Stimulated activated CD8-positive, alpha-beta memory T cell treated with anti-CD3 and anti-CD28 coated beads, Interleukin-7, amount 100 ng/mL, for 4 hours (primary cell): ENCODE data around the gene CRYGN.

Source experiments
- DNase-seq, 2 donors: peaks; one replicate each; pipeline ENCODE4 v3.0.0-alpha.2; 2020; ENCODE audit warnings: low read depth in 2 of 2

The CRYGN gene

GRCh38 chr7:151426904-151427704 lies 12.8 kb downstream of the CRYGN start:
- no peak for DNase-seq

GRCh38 chr7:151426441-151426903 lies 13.5 kb downstream of the CRYGN start:
- DNase-seq: no peak

- no peak for DNase-seq
Observed at GRCh38 chr7:151425670-151426440, 14.1 kb downstream of the CRYGN start.

GRCh38 chr7:151424799-151425198 lies 15.1 kb downstream of the CRYGN start:
- DNase-seq: no peak

- DNase-seq: no peak
Observed at GRCh38 chr7:151423936-151424335, 16.0 kb downstream of the CRYGN start.

GRCh38 chr7:151423226-151423625 lies 16.7 kb downstream of the CRYGN start:
- no peak for DNase-seq

GRCh38 chr7:151422212-151422611 lies 17.7 kb downstream of the CRYGN start:
- no peak for DNase-seq

- no peak for DNase-seq
Observed at GRCh38 chr7:151420144-151420543, 19.8 kb downstream of the CRYGN start.

- no peak for DNase-seq
Observed at GRCh38 chr7:151416941-151417315, 23.0 kb downstream of the CRYGN start.

GRCh38 chr7:151416112-151416940 lies 23.6 kb downstream of the CRYGN start:
- DNase-seq: no peak

GRCh38 chr7:151415375-151416105 lies 24.4 kb downstream of the CRYGN start:
- DNase-seq: no peak

- no peak for DNase-seq
Observed at GRCh38 chr7:151413241-151413640, 26.7 kb downstream of the CRYGN start.

GRCh38 chr7:151412318-151412717 lies 27.6 kb downstream of the CRYGN start:
- no peak for DNase-seq

GRCh38 chr7:151411551-151411950 lies 28.4 kb downstream of the CRYGN start:
- no peak for DNase-seq

- DNase-seq: no peak
Observed at GRCh38 chr7:151410405-151411390, 29.2 kb downstream of the CRYGN start.

- DNase-seq: peak in 1 of 2 donors; percentile 23
Observed at GRCh38 chr7:151409667-151410404, 30.1 kb downstream of the CRYGN start, which contains the start of gene WDR86. Gene WDR86 (minus strand): TSS chr7:151410038. CDS start chr7:151409589, 449 bp downstream.

GRCh38 chr7:151408839-151409666 lies 30.9 kb downstream of the CRYGN start:
- DNase-seq: peak; percentile 23 to 41

- DNase-seq: no peak
Observed at GRCh38 chr7:151408498-151408838, 31.5 kb downstream of the CRYGN start.
